HG03432 (cell line): ENCODE results near the gene DSCAML1.
"Not testable (repeated sequence)": the region's sequence is repeated elsewhere in the genome, so short reads cannot be mapped to it uniquely, and the experiment has no call there.

Source experiments
- ATAC-seq: cut with Tn5 transposase; IDR thresholded peaks from one replicate; pipeline ENCODE4 v1.9.1; 2021; ENCODE audit warnings: mild to moderate bottlenecking, moderate library complexity; ENCODE audit not compliant: unreplicated experiment

Gene DSCAML1

GRCh38 chr11:117459123-117459978 lies 337.7 kb downstream of the DSCAML1 start:
- no peak for ATAC-seq

DNA sequence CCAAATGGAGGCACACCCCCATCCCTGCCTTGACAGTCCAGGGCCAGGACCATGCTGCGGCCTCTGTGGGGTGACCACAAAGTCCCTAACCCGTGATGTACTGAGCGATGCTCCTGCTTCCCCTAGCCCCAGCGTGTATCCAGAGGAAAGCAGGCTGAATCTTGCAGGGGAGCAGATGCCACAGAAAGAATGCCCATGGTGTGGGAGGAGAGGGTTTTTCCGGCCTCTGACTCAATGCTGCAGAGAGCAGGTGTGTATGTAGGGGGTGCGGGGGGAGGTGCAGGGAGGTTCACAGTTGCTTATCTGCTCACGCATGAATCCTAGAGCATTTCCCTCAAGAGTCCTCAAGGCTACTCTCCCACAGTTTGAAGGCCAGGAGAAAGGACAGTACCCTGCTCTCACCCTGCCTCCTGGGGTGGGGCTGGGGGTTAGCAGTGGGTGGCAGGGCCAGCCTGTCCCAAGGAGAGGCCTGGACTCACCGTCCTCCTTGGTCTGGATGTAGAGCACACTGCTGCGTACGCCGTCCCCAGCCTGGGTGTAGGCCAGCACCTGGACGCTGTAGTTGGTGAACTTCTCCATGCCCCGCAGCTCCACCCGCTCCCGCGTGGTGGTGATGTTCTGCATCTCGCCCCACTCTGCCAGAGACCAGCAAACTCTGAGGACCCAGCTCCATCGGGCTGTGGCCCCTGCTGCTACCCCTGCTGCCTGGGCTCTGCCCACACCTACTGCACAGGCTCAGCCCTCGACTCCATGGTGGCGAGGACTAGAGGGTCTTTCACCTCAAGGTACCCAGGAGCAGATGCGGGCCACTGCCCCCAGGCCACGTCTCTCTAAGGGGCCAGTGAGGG lies 338.5 kb downstream of the DSCAML1 start:
- peak; percentile 46 for ATAC-seq

DNA sequence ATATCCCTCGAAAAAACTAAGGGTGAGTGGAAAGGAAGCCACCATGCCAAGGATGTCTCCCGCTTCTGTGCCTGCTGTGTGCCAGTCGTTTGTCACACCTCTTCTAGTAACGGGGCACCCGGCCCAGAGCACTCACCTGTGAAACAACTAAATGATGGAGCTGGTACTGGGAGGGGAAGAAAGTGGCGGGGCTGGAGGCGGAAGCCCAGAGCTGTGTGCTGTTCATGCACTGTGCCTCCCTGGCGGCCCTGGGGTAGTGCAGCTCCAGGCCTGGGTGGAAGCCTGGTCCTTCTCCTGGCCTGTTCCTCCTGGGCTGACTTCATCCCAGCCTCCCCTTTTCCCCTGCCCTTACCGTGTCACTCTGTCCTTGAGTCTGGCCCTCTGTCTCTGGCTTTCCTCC lies 339.2 kb downstream of the DSCAML1 start:
- peak; percentile 39 for ATAC-seq

DNA sequence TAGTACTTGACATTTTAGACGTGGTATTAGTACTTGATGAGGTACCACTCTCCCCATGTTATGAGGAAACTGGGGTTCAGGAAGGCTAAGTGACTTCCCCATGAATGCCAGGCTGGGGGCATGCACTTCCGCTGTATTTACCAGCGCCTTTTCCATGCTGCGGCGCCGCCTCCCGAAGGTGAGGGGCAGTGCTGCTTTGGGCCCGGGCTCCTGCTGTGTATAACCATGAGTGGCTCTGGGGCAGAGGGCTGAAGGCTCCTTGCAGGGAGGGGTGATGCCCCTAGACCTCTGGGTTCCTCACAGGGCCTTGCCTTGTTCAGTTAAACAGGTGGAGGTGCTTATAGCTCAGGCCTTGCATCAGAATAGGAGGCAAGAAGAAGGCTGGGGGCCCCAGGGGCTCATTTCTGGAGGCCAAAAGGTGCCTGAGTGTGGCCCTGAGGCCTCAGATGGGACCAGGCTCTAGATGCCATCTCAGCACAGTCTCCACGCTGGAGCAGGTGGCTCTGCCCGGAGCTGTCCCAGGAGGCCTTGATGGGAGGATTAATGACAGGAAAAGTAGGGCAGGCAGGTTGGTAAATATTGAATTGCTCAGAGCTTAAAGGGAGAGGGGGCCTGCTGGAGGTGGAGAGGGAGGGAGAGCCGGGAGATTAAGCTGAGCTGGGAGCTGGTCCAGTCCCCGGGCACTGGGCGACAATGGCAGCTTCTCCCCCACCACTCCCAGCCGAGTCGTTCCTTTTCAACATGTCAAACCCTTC lies 339.8 kb downstream of the DSCAML1 start:
- ATAC-seq, result no peak

DNA sequence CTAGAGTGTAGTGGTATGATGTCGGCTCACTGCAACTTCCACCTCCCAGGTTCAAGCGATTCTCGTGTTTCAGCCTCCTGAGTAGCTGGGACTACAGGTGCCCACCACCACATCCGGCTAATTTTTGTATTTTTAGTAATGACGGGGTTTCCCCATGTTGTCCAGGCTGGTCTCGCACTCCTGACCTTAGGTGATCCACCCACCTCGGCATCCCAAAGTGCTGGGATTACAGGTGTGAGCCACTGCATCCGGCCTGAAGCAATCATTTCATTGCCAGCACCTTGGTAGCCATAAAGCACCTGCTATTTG lies 340.3 kb downstream of the DSCAML1 start:
- not testable (repeated sequence) for ATAC-seq

GRCh38 chr11:117456027-117456720 lies 340.8 kb downstream of the DSCAML1 start:
- ATAC-seq, result peak; percentile 67

DNA sequence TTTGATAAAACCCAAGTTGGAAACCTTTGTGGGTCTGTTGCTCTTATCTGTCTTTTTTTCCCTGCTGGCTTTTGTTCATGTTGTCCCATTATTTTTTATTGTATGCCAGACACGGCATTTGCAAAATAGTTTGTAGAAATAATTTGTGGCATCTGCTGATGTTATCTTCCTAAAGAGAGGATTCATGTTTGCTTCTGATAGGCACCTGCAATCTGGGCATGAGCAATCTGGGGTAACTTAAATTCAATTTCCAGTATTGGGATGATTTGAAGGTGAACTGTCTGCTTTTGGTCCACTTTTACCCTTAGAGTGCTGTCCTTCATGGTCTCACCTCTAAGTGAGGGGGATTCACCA lies 342.5 kb downstream of the DSCAML1 start:
- no peak for ATAC-seq

DNA sequence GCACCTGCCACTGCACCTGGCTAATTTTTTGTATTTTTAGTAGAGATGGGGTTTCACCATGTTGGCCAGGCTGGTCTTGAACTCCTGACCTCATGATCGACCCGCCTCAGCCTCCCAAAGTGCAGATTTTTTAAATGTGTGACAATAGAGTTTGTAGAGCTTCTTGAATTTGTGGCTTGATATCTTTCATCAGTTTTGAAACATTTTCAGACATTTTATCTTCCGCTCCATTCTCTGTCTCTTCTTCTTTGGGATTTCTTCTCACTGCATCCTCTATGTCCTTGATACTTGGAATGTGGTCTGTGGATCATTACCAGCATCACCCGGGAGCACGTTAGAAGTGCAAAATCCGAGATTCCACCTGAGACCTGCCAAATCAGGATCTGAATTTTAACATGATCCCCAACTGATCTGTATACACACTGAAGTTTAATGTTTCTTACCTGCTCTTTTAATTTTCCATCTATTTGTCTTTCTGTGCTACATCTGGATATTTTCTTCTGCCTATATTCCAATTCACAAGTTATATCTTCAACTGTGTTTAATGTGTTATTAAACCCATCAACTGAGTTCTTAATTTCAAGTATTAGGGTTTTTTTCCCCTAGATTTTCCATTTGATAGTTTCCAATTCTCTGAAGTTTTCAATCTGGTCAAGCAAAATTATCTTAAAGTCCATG lies 343.0 kb downstream of the DSCAML1 start:
- ATAC-seq, result no peak

DNA sequence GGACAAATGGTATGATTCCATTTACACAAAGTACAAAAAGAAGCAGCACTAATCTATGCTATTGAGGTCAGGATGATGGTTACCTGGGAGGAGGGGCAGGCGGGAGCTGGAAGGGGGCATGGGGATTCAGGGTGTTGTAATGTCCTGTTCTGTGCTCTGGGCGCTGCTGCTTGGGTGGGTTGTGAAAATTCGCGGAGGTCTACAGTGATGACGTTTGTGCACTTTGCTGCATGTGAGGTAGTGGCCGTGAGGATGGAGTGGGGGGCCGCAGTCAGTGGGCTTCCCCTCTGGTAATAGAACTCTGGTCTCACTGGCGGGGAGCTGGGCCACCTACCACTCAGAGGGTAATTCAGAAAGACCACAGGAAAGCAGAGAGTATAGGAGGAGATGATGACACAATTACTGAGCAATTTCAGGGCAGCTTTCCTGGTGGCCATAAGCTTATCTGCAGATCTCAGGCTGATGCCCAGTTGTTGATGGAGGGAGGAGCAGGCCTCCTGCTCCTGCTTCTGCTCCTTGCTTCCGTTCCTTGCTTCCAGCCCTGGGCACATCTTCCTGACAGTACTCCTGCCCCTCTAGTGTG lies 347.8 kb downstream of the DSCAML1 start:
- no peak for ATAC-seq

DNA sequence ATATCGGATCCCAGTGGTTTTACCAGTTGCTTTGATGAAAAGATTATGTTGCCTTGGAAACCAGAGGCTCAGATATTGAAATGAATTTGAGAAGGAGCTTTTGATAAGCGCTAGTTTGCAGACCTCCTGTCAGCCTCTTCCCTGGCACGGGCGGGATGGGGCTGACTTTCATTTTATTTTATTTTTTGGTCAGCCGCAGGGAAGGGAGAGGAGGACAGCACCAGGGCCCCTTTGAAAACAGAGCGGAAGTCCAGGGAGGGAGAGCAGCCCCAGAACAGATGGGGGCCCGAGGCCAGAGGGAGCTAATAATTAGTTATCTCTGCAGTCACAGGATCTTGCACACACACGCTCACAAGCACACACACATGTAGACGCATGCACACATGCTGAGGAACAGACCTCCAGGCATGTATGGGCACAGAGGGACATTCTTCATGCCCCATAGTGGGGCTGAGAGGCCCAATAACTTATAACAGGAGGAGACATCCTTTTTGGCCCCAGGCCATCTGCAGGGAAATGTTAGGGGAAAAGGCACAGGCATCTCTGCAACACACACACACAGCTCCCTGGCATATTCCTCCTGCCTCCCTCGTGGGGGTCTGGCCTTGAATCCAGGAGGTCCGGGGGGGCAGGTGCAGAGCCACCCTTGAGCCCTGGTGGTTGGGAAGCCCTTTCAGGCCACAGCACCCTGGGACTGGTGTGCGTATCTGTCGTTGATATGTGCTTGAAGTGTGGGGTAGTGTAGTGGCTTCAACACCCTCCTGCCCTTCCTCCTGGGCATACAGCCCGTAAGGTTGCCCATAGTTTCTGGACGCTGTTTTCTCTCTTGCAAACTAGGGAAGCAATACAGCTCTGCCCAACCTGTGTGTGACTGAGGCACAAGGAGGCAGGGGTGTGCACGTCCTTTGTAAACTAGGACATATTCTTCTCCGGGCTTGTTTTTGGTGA lies 352.0 kb downstream of the DSCAML1 start:
- no peak for ATAC-seq

GRCh38 chr11:117444256-117444655 lies 352.8 kb downstream of the DSCAML1 start:
- ATAC-seq, result no peak

DNA sequence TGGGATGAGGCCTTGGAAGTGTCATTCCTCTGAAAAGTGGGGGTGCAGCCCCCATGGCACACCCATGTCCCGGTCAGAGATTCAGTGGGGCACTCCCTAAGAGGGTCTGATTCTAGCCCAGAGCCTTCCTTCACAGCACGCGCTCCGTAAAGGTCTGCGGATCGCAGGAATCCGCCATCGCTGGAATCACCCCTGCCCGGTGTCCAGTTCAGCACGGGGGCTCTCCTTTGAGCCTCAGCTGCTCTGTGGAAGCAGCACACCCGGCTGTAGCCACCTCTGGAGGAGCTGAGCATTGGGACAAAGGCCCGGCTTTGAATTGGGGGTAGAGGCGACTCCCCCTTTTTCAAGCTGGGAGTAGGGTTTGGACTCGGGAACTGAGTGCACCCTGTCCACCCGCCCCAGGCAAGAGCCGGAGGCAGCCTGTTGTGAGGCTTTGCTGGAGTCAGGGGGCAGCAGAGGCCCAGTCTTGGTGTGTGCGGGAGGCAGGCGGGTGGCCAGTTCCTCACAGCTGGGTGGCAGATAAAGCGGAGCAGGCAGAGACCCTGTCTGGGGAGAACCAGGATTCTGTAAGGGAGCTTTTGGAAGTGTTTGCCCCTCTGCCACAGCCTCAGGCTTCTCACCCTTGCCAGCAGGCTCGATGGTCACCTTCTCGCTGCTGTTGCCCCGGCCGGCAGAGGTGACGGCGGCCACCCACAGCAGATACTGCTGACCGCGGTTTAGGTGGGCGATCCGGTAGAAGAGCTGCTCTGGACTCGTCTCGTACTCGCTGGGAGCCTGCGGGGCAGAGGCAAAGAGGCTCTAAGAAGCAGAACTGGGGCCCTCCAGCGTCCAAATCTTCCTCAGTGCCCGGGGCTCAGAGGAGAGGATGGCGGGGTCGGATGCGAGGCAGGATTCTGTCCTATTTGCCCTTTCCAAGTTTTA lies 353.5 kb downstream of the DSCAML1 start:
- no peak for ATAC-seq

DNA sequence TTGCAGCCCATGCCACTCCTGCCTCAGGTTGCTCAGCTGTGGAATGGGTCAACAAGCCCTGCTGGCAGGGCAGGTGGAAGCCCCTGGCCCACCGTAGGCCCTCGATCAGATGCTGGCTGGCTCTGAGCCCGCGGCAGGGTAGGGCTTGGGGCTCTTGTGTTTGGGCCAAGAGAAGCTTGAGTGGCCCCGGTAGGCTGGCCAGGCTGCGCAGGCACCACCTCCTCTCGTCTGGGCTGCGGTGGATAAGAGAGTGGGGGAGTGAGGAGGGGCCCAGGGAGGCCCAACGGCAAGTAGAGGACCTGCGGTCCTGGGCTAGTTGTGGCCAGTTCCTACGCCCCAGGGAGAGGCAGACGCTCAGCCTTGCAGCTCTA lies 354.2 kb downstream of the DSCAML1 start:
- ATAC-seq, result no peak

DNA sequence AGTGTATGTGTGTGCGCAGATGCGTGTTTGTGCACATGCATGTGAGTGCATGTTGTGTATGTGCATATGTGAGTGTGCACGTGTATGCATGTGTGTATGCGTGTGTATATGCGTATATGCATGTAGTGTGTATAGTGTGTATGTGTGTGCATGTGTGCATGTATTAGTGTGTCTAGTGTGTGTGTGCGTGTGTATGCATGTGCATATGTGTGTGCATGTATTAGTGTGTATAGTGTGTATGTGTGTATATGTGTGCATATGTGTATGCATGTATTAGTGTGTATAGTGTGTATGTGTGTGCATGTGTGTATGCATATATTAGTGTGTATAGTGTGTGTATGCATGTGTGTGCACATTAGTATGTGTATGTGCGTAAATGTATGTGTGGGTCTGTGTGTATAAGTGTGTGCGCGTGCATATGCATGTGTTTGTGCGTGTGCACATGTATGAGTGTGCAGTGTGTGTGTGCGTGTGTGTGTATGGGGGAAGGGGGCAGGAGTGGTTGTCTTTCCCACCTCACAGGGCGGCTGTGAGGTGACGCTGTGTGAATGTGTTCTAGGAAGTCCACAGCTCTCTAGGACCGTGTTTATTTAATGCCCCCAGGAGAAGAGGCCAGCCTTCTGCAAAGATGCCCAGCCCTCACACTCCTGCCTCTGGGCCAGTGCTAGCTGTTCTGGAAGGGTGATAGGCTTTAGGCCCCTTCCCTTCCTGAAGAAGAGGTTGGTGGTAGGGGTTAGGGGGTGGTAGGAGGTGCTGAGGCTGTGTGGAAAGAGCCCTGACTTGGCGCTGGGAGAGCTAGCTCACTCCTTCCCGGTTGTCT lies 354.8 kb downstream of the DSCAML1 start:
- no peak for ATAC-seq

- no peak for ATAC-seq
Measured at GRCh38 chr11:117441146-117441975, 355.7 kb downstream of the DSCAML1 start.

- ATAC-seq, result no peak
Measured at GRCh38 chr11:117440258-117440657, 356.8 kb downstream of the DSCAML1 start.
